GM18868 (cell line): ENCODE results near the gene MAGI1.

Source experiments
- ATAC-seq: cut with Tn5 transposase; IDR thresholded peaks from one replicate; pipeline ENCODE4 v1.9.1; 2021; ENCODE audit warnings: mild to moderate bottlenecking, moderate library complexity; ENCODE audit not compliant: unreplicated experiment

Gene MAGI1

DNA sequence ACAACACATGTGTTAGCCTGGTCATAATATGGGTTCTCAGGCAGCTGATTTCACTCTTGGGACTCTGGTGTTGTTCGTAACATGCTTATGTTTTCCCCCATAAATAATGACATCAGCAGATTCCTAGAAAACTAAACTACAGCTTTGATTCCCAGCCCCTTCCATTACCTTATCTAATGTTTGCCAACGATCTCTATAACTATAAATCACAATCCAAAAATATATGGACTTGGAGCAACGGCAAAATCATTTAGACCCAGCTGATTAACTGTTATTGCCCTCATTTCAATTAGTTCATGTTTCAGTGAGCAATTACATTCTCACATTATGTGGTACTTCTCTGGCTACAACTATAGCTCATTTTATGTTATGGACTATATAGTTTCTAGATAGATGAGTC, 531.3 kb downstream of the MAGI1 start:
- ATAC-seq, result no peak

GRCh38 chr3:65503776-65504175, 534.9 kb downstream of the MAGI1 start:
- ATAC-seq, result no peak

GRCh38 chr3:65502526-65502925, 536.2 kb downstream of the MAGI1 start:
- no peak for ATAC-seq

DNA sequence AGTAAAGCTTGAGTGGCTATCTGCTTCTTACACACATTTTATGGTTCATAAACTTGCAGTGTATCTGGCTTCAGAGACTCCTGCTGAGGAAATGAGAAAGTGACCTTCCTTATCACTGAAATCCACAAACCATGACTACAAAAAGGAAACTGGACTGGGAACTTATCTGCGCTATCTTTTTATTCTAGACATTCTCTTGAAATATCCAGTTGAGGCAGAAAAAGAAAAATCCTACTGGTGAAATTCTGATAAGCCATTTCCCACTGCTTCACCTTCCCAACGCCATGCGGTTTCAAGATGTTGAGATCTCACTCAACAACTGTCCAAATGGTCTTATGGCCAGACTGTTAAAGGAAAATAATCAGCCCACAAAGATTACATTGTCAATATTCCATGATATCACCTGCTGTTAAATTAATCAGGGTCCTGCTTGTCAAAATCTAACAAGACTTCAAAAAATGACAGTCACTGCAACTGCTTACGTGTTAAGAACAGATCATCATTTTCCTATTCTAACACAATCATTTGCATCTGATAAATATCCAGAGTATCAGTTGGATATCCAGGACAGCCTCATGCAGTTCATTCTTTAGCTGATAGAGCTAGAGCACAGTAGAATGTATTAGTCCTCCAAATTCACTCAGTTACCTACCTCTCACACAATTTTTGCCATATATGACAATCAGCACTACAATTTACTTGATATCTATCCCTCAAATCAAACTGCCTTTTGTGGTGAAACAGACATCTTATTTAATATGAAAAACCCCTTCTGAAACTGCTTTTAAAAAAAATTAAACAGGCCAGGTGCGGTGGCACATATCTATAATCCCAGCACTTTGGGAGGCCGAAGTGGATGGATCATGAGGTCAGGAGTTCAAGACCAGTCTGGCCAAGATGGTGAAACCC, 538.1 kb downstream of the MAGI1 start:
- no peak for ATAC-seq

GRCh38 chr3:65497846-65498245, 540.9 kb downstream of the MAGI1 start:
- no peak for ATAC-seq

- ATAC-seq, result no peak
Observed at GRCh38 chr3:65497236-65497635, 541.5 kb downstream of the MAGI1 start.

DNA sequence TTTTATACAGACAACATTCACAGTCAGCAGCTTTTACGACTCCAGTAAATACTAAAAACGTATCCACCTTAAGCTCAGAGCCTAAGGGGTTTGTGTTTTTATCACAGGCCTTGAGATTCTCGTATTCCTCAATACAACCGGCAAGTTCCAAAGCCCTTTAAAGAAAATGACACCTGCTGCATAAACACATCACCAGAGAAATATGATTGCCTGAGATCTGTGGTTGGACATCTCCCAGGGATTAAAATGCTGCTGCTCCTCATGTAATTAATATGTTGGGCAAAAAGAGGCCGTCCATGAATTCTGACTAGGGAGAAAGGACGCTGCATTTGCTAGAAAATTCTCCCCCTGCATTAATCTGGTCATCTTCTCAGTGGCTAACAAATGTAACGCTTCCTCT, 544.8 kb downstream of the MAGI1 start:
- no peak for ATAC-seq

- no peak for ATAC-seq
Observed at GRCh38 chr3:65493371-65493882, 545.3 kb downstream of the MAGI1 start.

GRCh38 chr3:65492249-65492648, 546.5 kb downstream of the MAGI1 start:
- ATAC-seq, result no peak

DNA sequence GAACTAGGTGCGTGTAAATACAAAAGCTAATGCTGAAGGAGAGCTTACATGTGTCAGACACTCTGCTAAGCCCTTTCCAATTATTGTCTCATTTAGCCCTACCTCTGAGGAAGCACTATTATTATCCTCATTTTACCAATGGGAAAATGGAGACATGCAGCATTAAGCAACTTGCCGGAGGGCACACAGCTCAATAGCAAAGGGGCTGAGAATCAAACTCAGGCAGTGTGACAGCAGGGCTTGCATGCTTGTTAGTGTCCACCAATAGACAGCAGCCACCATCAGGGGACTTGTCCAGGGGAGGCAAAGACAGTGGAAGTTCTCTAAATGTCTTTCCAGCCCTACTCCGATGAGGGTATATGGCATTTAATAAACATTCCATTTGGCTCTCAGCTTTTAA, 548.6 kb downstream of the MAGI1 start:
- ATAC-seq, result no peak

DNA sequence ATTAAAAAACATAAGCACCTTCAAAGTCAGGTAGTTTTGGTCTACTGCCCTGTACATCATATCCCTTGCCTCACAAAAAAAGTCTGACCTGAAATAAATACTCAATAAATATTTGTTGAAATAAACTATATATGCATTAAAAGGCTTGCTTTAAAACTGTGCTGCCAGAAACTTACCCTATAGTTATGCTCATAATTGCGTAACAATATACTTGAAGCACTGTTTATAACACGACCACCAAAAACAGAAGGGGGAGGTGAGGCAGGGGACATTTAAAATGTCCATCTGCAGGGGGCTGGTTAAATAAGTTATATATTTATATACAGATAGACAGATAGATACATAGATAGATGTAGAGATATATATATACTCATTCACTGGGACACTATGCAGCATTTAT, 549.5 kb downstream of the MAGI1 start:
- no peak for ATAC-seq

DNA sequence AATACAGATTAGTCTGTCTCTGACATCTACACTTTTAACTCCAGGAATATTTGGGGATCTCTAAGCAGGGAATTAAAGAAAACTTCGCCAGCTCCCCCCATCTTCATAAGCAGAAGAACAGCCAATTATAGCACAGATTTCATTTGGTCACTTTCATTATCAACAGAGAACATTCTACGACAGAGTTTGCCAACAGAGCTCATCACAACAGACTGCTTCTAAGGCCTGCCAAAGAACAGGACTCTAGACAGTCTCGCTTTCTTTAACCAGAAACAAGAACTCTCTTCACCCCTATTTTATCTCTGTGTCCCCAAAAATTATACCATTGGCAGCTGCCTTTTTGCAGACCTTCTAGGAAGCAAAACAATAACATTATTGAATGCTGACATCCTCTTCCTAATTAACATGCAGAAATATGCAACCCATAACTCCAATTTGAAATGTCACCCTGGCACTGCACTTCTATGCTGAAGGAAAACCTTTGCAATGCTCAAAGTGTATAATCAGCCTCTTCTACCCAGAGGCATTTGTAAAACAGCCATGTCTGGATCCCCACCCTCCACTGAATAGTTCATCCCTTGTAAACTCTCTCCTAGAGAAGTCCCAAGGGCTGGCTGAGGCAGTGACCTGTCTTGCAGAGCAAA, 552.8 kb downstream of the MAGI1 start:
- no peak for ATAC-seq

DNA sequence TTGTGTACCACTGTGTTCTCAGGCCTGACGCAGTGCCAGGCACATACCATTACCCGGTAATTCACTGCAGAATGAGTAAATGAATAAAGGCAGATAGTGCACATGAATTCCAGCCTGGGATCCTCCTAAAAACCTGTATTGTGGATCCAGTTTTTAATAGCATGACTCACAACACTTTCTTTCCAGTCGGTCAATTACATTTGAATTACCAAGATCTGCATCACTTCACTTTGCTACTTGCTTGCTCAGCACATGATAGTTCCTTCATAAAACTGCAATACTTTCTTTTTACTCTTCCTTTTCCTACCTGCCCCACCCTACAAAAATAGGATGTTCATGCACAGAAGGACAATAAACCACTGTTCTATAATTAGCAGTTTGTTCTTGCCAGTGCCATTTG, 553.8 kb downstream of the MAGI1 start:
- no peak for ATAC-seq

DNA sequence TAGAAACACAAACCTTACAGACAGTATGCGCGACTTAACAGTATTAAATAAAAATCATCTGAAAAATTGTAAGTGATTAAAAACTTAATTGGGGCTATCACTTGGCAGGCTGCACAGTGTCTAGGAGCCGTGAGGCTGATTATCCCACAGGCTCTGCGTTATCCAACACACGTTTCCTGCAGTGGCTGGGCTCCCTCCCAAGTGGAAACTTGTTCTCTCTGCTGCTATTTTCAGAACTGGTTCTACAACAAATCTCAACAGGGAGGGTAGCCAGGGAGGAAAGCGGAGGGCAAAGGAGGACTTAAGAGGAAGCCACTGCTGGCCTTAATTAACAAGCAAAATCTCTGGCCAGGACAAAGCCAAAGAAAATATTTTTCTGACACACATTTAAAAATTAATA, 555.2 kb downstream of the MAGI1 start:
- ATAC-seq, result no peak

GRCh38 chr3:65483011-65483410, 555.7 kb downstream of the MAGI1 start:
- ATAC-seq, result no peak

GRCh38 chr3:65481085-65481484, 557.6 kb downstream of the MAGI1 start:
- ATAC-seq, result no peak

GRCh38 chr3:65479990-65480389, 558.7 kb downstream of the MAGI1 start:
- ATAC-seq, result no peak

DNA sequence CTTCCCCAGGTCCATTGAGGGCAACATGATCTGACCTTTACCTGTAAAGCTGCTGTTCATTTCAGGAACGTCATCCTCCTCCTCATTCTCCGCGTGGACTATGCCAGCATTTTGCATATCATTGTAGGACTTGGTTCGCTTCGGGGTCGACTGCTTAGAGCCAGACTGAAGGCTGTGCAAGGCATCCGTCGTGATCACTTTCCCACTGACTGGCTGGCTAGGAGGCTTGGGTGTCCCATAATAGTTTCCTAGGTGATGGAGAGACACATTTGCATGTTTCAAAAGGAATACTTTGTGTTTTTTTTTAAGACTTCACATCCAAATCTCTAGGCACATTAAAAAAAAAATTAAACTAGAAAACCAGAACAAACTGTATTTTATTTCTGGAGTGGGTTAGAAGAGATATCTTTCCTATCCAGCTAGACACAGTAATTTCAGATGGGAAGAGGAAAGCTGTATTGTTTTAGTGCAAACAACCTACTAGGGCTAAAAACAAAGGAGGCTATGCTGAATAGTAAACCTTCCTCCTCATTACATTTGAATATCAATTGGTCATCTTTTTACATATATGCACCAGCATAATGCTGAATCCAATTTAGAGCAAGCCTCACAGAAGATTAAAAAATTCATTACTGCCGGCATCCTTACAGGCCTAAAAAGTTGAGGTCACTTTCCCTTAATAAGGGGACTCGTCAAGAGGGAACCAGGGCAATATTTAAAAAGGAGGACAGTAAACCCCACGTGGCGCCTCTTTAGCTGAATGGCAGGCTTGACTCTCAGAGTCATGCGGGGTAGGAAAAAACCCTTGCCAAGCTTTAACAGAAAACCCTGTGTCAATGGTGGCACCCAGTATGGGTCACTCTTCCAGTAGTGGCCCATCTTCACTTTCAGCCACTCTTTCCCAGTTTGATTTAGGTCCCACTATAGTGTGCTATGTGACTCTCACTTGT, 559.9 kb downstream of the MAGI1 start:
- ATAC-seq, result no peak

DNA sequence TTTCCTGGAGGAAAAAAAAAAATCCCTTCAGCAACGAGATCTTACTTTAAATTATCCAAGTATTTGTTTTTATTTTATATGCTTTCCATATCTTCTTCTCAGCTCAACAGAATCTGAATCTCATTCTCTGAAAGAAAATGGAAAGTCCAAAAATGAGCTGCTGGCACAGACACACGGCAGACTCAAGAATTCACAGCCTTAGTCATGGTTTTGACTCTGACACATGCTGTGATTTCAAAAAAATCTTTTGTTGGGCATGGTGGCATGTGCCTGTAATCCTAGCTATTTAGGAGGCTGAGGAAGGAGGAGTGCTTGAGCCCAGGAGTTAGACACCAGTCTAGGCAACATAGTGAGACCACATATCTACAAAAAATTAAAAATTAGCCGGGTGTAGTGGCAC, 565.0 kb downstream of the MAGI1 start:
- ATAC-seq, result no peak

DNA sequence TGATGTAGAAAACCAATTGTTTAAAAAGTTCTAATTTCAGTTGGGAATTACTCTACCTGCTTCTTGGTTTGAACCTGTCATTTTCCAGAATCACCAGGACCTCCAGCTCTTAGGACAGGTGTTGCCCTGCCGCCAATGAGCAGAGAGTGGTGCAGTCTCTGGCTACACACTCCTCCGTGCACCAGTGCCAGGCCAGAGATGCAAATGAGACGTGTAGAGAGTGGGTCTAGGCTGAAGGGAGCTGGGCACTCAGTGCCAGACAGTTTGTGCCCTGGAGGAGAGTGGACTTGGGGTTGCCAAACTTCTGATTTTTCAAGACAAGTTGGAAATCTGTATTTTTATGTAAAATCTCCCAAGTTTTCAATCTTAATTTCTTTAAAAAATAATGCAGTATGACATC, 566.2 kb downstream of the MAGI1 start:
- no peak for ATAC-seq
